AML-193 (cell line): ENCODE measurements around the gene TERT.

ENCODE experiments used
- DNase-seq, 2 experiments: peaks; one replicate each; lab custom pipeline; 2025; lab: John Stamatoyannopoulos, UW

TERT gene

DNA sequence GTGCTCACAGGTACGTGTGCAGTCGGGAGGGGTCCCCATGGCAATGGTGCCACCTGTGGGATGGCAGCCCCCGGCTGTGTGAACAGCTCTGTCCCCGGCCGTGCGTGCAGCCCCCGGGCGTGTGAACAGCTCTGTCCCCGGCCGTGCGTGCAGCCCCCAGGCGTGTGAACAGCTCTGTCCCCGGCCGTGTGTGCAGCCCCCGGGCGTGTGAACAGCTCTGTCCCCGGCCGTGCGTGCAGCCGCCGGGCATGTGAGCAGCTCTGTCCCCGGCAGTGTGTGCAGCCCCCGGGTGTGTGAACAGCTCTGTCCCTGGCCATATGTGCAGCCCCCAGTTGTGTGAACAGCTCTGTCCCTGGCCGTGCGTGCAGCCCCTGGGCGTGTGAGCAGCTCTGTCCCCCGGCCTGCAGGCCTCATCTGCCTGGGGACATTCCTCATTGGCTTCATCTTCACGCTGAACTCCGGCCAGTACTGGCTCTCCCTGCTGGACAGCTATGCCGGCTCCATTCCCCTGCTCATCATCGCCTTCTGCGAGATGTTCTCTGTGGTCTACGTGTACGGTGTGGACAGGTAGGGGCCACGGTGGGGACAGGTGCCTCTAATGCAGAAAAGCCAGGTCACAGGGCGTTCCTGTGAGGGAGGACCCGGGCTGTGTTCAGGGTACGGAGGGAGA is 75.6 kb downstream of the TERT start:
- DNase-seq: no peak

DNA sequence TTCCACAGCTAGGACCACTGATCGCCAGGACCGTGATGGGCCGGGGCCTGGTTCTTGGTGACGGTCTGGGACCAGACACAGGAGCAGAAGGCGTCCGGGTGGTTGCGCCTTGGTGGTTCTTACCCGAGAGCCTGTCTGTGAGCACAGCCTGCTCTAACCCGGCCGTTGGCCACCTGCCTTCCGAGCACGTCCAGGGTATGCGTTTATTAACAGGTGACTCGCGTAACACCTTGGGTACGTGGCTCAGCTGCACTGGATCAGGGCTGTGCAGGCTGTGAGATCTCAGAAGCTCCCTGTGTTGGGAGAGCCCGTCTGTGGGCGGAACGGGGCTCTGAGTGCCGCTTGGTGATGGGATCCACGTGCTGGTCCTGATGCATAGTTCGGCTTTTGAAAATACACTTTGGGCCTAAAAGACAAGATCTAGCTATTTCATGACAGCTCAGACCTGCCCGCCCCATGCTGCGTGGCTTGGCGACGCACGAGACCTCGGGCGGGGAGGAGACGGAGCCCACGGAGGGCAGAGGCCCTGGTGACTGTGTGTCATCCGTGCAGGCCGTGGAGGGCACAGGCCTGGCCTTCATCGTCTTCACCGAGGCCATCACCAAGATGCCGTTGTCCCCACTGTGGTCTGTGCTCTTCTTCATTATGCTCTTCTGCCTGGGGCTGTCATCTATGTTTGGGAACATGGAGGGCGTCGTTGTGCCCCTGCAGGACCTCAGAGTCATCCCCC is 76.4 kb downstream of the TERT start:
- DNase-seq: no peak

DNA sequence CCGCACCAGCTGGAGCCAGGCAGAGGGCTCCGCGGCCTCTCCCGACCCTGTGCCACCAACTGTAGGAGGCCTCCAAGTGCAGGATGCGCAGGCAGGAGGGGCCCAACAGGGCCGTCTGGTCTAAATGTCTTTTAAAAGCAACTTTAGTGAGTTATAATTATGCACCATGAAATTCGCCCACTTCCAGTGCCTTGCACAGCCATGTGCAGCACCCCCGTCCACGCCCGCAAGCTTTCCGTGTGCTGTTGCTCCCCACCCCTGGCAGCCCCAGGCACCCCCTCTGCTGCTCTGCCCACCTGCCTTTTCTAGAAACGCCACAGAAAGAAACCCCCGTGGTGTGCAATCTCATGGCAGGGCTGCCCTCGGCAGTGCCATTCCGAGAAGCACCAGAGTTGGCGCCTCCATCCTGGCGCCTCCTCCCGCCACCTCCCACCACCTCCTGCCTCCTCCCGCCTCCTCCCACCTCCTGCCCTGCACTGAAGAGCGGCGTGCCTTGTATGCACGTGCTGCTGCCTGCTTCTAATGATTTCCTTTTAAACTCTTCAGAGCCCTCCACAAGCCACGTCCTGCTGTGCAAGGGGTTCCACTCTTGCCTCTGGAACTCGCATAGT is 77.2 kb downstream of the TERT start:
- no peak for DNase-seq

DNA sequence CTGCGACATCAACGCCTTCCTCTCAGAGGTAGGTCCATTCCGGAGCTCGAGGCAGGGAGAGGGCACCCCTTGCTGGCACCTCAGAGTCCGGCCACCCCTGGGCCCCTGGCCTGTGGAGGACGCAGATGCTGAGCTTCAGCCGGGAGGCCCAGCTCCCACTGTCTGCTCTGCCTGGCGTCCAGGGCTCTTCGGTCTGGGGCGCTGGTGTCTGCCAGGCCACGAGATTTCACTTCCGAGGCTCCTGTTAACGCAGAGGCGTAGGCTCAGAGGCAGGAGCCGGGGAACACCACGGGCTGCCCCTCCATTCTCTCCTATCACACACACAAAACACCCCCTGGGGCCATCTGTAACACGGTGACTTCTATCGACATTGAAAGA is 78.0 kb downstream of the TERT start:
- no peak for DNase-seq

DNA sequence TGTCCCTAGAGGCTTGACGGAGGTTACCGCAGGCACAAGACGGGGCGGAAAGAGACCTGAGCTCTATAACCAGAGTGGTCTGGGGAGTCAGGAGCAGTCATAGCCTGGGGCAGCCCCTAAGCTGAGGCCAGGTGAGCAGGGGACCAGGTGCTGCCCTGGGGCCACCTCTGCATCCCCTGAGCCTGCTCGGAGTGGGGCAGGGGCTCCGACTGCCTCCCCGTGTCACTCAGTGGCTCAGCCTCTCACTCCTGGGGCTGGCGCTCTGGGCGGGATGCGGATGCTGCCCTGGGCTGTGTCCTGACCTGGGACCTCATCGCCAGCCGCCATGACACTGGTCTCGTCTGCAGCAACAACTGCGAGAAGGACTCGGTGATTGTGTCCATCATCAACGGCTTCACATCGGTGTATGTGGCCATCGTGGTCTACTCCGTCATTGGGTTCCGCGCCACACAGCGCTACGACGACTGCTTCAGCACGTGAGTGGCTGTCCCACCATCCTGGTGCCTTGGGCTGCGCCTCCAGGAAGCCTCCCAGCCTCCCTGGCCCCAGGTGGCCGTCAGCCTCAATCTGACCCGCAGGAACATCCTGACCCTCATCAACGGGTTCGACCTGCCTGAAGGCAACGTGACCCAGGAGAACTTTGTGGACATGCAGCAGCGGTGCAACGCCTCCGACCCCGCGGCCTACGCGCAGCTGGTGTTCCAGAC is 78.5 kb downstream of the TERT start:
- DNase-seq: no peak

DNA sequence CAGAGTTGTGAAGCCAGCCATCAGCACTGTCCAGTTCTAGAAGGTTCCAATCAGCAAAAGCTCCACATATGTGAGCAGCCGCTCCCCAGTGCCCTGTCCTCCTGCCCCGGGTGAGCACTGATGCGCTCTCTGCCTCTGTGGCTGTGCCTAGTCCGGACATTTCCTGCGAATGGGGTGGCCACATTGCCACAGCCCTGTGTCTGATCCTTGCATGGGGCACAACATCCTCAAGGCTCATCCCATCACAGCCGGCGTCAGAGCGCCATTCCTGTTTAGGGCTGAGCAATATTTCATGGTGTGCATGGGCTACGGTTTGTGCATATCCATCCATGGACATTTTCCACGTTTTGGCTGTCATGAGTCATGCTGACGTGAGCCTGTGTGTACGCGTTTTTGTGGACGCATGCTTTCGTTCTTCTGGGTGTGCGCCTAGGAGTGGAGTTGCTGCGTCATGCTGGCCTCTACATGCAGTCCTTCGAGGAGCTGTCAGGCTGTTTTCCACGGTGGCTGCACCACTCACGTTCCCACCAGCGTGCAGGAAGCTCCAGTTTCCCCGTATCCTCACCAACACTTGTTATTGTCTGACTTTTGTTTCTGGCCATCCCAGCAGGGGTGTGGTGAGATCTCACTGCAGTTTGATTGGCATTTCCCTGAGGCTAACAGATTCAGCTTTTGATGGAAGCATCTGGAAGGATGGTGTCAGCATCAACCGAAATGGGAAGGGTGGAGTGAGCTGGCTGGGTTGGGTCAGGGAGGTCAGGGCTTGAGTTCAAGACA is 79.4 kb downstream of the TERT start:
- no peak for DNase-seq

DNA sequence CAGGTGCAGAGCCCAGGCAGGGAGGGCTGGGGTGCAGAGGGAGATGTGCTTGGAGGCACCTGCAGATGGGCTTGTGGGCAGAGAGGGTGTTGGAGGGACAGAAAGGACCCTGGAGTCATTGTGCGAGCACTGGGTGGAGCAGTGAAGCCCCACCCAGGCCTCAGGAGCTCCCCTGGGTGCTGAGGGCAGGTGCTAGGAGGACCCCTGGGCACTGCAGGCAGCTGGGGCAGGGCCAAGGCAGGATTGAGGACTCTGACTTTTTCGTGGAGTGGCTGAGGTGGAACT is 80.0 kb downstream of the TERT start:
- DNase-seq: no peak

DNA sequence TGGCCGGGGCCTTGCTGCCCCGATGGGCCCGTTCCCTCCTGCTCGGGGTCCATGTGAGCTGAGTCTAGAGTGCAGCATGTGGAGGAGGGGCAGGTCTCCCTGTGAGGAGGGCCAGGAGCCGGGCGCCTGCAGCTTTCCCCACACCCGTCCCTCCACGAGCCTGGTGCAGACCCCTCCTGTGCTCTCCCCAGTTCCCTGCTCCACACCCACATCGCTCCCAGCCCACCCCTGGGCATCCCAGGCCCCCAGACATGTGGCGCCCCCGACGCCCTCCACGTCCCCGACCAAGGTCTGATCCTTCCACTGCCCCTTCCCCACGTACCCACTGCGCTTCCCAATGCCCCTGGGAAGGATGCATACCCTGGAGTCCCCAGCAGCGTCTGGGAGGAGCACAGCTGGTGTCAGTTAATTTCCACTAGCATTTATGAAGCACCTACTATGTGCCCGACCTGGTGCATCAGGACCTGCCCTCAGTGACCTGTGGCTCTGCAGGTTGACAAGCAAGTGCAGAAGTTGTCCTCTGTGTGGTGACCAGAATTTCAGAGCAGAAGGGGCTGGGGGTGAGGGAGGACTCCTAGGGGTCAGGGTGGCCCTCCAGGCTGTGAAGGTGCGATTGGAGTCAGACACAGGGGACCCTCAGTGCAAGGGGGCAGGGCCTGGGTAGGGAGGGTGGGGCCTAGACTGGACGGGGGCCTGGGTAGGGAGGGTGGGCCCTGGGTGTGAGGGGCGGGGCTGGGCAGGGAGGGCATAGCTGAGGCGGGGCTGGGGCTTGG is 80.5 kb downstream of the TERT start:
- no peak for DNase-seq

DNA sequence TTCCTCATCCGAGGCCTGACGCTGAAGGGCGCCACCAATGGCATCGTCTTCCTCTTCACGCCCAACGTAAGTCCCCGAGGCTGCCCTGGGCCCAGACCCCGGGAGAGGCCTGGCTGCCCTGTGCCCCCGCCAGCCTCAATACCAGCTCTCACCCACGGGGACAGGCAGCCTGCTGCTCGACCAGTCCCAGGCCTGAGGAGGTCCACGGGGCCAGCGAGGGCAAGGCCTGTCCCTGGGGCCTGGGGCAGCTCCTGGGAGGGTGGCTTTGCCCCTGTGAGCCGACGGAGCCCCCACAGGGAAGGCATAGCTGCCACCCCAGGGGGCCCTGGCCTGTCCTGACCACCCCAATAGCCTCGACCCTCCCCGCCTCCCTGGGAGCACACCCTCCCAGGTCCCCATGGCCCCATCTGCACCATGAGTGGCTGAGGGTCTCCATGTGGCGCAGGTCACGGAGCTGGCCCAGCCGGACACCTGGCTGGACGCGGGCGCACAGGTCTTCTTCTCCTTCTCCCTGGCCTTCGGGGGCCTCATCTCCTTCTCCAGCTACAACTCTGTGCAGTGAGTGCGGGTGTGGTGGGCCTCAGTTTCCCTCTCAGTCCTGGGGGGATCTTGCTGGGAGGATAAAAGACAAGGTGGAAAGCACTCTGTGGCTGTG is 81.2 kb downstream of the TERT start:
- no peak for DNase-seq

DNA sequence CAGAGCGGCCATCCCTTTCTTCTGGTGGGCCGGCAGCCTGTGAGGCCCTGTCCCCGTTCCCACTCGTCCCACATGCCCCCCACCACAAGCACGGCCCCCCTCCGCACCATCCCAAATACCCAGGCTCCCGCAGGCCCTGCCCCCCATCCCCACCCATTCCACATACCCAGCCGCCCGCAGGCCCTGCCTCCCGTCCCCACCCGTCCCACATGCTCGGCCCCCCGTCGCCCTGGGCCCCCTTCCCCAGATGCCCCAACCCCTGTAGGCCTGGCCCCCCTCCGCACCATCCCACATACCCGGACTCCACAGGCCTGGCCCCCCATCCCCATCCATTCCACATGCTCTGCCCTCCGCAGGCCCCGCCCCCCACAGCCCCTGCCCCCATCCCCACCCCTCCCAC is 82.0 kb downstream of the TERT start:
- DNase-seq: no peak

DNA sequence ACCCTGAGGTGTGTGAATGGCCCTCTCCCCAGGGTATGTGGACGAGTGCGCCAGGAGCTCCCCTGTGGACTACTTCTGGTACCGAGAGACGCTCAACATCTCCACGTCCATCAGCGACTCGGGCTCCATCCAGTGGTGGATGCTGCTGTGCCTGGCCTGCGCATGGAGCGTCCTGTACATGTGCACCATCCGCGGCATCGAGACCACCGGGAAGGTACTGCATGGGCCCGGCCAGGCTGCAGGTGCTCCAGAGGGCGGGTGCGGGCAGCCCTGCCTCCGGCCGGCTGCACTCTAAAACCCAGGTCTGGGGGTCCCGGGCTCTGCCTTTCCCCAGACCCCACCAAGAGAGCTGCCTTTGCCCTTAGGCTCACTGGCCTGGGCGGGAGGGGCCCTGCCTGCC is 82.6 kb downstream of the TERT start:
- DNase-seq: no peak

DNA sequence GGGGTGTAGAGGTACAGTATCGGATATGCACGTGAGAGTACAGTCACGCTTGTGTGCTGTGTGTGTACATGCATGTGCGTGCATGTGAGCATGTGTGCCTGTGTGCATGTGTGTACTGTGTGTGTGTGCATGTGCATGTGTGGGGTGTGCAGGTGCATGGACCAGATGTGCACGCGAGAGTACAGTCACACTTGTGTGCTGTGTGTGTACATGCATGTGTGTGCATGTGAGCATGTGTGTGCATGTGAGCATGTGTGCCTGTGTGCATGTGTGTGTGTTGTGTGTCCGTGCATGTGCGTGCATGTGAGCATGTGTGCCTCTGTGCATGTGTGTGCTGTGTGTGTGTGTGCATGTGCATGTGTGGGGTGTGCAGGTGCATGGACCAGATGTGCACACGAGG is 83.2 kb downstream of the TERT start:
- no peak for DNase-seq

DNA sequence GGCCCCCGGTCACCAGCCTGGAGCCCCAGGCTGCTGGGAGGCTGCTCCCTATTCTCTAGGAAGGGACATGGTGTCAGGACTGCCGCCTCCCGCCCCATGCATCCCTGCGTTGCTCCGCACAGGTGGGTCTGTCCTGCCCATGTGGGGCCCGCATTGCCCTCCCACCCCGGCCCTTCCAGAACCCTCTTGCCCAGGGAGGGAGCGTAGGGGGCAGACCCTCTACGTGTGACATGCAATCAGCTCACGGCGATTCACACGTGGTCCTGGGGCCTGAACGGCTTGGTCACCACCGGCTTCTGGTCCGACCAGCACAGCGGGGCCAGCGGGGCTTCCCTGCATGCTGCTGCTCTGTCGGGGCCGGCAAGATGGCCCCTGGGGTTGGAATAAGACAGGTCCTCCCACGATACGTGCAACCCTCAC is 84.0 kb downstream of the TERT start:
- DNase-seq: no peak

DNA sequence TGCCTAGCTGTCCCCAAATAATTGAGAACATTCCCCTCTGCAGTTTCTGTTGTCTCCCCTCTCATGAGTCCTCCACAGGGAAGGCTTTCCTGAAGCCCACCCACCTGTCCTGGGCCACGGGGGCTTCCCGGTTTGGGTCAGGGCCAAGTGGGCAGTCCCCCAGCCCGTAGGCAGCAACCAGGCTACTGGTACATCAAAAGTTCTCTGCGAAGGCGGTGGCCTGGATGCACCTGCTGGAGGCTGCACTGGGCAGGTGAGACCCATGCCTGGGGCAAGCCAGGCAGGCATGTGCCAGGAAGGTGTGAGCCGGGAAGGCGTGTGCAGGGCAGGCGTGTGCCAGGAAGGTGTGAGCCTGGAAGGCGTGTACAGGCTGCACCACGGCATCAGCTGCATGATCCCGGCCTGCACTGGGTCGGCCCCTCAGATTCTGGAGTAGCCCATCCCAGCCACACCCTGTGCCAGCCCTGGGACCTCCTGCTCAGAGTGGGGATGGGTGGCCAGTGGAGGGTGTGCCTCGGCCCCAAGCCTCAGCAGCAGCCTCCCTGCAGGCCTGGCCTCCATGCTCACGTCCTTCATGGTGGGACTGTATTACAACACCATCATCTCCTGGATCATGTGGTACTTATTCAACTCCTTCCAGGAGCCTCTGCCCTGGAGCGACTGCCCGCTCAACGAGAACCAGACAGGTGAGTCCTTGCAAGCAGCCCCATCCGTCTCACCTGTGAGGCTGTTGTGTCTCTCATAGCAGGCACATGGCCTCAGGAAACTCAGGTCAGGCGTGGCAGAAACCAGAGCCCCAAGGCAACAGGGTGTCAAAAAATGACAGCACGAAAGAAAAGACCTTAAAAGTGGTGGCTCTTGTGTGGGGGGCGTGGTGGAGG is 84.7 kb downstream of the TERT start:
- DNase-seq: no peak

DNA sequence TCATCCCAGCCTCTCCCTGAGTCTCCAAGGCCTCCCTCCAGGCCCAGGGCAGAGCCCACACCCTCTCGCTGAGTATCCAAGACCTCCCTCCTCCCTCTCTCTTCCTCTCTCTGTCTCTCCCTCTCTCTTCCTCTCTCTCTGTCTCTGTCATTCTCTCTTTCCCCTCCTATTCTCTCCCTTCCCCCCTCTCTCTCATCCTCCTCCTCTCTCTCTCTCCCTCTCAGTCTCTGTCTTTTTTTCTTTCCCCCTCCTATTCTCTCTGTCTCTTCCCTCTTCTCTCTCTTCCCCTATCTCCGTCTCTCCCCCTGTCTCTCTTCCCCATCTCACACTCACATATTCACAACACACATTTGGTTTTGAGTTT is 85.4 kb downstream of the TERT start:
- no peak for DNase-seq

DNA sequence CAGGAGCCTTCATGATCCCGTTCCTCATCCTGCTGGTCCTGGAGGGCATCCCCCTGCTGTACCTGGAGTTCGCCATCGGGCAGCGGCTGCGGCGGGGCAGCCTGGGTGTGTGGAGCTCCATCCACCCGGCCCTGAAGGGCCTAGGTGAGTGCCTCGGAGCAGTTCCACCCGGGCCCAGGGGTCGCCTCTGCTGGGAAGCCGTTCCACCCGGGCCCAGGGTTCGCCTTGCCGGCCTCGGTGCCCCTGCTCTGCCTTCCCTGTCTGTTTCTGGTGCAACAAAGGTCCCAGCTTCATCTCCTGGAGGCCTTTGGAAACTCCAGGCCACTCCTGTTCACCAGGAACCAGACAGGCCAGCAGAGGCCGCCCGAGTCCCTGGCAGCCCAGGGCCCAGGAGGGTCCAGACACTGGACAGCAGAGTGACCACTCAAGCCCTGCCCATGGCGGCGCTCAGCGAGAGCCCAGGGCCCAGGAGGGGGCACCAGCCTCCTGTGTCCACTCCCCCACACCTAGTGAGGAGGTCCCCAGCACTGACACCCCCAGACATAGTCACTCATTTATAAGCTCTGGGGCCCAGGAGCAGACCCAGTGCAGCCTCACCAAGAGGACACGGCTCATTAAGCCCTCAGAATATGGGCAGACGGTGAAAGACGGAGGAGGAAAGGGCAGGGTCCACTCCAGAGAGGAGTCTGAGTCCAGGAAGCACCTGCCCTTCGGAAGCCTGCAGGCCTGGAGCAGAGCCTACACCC is 86.0 kb downstream of the TERT start:
- DNase-seq: no peak

DNA sequence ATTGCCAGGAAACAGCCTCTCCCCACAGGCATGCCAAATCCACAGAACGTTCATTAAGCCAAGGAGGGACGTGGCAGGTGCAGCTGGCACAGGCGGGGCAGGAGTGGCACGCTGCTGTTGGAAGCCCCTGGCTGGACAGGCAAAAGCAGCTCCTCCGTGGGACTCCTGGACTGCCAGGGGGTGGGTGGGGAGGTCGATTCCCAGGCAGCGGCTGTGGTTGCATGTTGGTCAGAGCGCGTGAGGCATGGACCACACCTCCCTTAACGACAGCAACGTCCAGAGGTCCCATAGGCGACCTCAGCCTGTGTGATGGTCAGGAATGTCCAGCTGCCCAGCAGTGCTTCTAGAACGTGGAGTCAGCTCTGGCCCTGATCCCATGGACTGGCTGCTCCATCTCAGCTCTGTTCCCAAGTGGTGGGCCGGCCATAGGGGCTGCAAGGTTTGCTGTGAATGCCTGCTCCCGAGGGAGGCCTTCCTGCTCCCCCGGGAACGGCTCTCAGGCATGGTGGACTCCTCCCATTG is 86.6 kb downstream of the TERT start:
- no peak for DNase-seq

DNA sequence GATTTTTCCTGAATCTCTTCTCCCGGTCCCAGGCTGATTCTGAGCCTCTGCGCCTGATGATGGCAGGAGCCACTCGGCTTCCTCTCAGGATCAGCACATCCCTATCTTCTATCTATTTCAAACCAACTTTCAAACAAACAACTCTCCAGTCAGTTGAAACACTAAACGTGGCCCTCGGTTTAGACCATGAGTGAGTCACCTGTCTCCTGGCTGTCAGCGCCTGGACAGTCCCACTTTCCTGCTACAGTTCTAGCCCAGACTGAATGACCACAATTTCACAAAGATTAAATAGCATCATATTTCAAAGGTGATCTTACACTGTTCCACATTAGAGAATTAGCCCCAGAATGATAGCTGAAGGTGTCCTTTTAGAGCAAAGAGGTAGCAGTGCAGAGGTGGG is 87.3 kb downstream of the TERT start:
- DNase-seq: no peak
